Stimulated activated memory B cell treated with anti-CD40 and anti-IgM and Interleukin-4, amounts not matched to agents 10 μg/mL and 1 μg/mL and 100 μg/mL, for 72 hours (primary cell): Measurements from ENCODE around the gene TICRR.
"Not testable (repeated sequence)": the region's sequence is repeated elsewhere in the genome, so short reads cannot be mapped to it uniquely, and the experiment has no call there.

Experiments used
- ATAC-seq: fragments of 150-1000 bp; cut with Tn5 transposase; 2 replicates; pipeline ENCODE4 v1.10.0; 2021
- H3K27ac Mint-ChIP-seq: one replicate; pipeline ENCODE4 v1.8.0; 2022; ENCODE audit warnings: mild to moderate bottlenecking, mixed read lengths
- H3K27me3 Mint-ChIP-seq: one replicate; pipeline ENCODE4 v1.8.0; 2022; ENCODE audit warnings: mixed read lengths
- H3K36me3 Mint-ChIP-seq: one replicate; pipeline ENCODE4 v1.8.0; 2022; ENCODE audit warnings: mixed read lengths
- H3K4me1 Mint-ChIP-seq: one replicate; pipeline ENCODE4 v1.8.0; 2022; ENCODE audit warnings: mixed read lengths
- H3K4me3 Mint-ChIP-seq: one replicate; pipeline ENCODE4 v1.8.0; 2022; ENCODE audit warnings: mild to moderate bottlenecking, moderate library complexity, mixed read lengths
- H3K9me3 Mint-ChIP-seq: one replicate; pipeline ENCODE4 v1.8.0; 2022; ENCODE audit warnings: mixed read lengths

TICRR gene

GRCh38 chr15:89555768-89556167, 19.5 kb upstream of the TICRR start:
- Mint-ChIP-seq H3K36me3 (no peaks in the 10 kb centered on the region), H3K4me3 (no peak overlapping the region), H3K9me3 (no peaks in the 10 kb centered on the region), H3K27me3 (peaks cover 27% of the 10 kb centered on the region), H3K4me1 (no peaks in the 10 kb centered on the region), H3K27ac (no peak overlapping the region)
- ATAC-seq, result no peak

- no peak for ATAC-seq
- no peaks in the 10 kb centered on the region for H3K9me3 Mint-ChIP-seq
- H3K4me1 Mint-ChIP-seq, result no peaks in the 10 kb centered on the region
- no peak overlapping the region for H3K27ac Mint-ChIP-seq
- no peaks in the 10 kb centered on the region for H3K36me3 Mint-ChIP-seq
- peaks cover 26% of the 10 kb centered on the region for H3K27me3 Mint-ChIP-seq
- no peak overlapping the region for H3K4me3 Mint-ChIP-seq
Observed at GRCh38 chr15:89556413-89557262, 18.6 kb upstream of the TICRR start.

- no peak for ATAC-seq
- no peak overlapping the region for H3K27ac Mint-ChIP-seq
- H3K4me1 Mint-ChIP-seq, result no peaks in the 10 kb centered on the region
- no peaks in the 10 kb centered on the region for H3K9me3 Mint-ChIP-seq
- H3K4me3 Mint-ChIP-seq, result no peak overlapping the region
- H3K36me3 Mint-ChIP-seq, result no peaks in the 10 kb centered on the region
- peaks cover 17% of the 10 kb centered on the region for H3K27me3 Mint-ChIP-seq
Observed at GRCh38 chr15:89559769-89560264, 15.5 kb upstream of the TICRR start.

DNA sequence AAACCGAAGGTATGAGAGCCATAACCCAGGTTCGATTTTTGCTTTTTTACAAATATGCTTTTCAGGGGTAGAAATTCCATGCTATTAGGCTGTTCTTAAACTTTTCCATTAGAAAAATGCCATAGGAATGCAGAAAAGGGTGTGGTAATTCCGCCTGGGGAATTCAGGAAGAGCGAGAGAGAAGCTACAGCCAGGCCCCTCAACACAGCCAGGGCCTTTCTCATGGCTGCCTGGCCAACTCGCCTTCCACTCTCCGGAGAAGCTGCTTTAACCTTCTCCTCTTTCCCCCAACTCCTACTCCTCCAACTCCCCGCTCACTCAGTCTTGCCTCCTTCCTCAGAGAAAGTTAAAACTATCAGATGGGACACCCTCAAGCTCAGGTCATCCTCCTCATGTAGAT, 9.1 kb upstream of the TICRR start:
- H3K27me3 Mint-ChIP-seq, result peaks cover 33% of the 10 kb centered on the region
- no peak for ATAC-seq
- H3K4me3 Mint-ChIP-seq, result no peak overlapping the region
- H3K36me3 Mint-ChIP-seq, result no peaks in the 10 kb centered on the region
- no peaks in the 10 kb centered on the region for H3K4me1 Mint-ChIP-seq
- H3K9me3 Mint-ChIP-seq, result peaks cover 8% of the 10 kb centered on the region
- no peak overlapping the region for H3K27ac Mint-ChIP-seq

GRCh38 chr15:89566621-89567294, 8.5 kb upstream of the TICRR start:
- Mint-ChIP-seq H3K4me1 (no peaks in the 10 kb centered on the region), H3K9me3 (peaks cover 8% of the 10 kb centered on the region), H3K27ac (no peak overlapping the region), H3K36me3 (no peaks in the 10 kb centered on the region), H3K27me3 (peaks cover 38% of the 10 kb centered on the region), H3K4me3 (no peak overlapping the region)
- no peak for ATAC-seq

DNA sequence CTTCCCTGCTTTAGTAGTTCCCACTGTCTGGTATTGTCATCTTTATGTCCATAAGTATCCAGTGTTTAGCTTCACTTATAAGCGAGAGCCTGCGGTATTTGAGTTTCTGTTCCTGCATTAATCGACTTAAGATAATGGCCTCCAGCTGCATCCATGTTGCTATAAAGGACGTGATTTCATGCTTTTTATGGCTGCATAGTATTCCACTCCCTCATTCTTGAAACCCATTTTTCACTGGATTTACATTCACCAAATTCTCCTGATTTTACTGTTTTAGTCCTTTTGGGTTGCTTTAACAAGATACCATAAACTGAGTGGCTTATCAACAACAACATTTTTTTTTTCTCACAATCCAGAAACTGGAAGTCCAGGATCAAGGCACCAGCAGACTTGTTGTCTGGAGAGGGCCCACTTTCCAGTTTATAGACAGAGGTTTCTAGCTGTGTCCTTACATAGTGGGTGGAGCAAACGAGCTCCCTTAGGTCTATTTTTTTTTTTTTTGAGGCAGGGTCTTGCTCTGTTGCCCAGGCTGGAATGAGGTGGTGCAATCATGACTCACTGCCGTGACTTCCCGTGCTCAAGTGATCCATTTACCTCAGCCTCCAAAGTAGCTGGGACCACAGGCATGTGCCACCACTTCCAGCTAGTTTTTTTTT, 6.1 kb upstream of the TICRR start:
- Mint-ChIP-seq H3K9me3 (peaks cover 8% of the 10 kb centered on the region), H3K36me3 (no peaks in the 10 kb centered on the region), H3K4me1 (no peaks in the 10 kb centered on the region), H3K27ac (no peak overlapping the region), H3K4me3 (no peak overlapping the region), H3K27me3 (peaks cover 45% of the 10 kb centered on the region)
- no peak for ATAC-seq

DNA sequence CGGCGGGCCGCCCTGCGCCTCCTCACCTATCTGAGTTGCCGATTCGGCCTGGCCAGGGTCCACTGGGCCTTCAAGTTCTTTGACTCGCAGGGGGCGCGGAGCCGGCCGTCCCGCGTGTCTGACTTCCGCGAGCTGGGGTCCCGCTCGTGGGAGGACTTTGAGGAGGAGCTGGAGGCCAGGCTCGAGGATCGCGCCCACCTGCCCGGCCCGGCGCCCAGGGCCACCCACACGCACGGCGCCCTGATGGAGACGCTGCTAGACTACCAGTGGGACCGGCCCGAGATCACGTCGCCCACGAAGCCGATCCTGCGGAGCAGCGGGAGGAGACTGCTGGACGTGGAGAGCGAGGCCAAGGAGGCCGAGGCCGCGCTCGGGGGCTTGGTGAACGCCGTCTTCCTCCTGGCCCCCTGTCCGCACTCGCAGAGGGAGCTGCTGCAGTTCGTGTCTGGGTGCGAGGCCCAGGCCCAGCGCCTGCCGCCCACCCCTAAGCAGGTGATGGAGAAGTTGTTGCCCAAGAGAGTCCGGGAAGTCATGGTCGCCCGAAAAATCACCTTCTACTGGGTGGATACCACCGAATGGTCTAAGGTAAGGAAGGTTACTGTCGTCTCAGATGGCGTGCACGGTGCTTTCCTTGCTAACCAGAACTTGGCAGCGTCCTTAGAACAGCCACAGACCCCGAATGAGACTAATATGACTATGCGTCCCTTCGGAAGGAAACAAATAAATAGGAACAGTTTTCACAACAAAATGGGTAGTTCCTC, 567 bp downstream of the TICRR start:
- H3K9me3 Mint-ChIP-seq, result no peaks in the 10 kb centered on the region
- H3K27me3 Mint-ChIP-seq, result peaks cover 19% of the 10 kb centered on the region
- no peaks in the 10 kb centered on the region for H3K36me3 Mint-ChIP-seq
- peak overlapping the region; percentile 83 for H3K4me3 Mint-ChIP-seq
- no peak overlapping the region for H3K27ac Mint-ChIP-seq
- ATAC-seq, result no peak
- H3K4me1 Mint-ChIP-seq, result peaks cover 9% of the 10 kb centered on the region

DNA sequence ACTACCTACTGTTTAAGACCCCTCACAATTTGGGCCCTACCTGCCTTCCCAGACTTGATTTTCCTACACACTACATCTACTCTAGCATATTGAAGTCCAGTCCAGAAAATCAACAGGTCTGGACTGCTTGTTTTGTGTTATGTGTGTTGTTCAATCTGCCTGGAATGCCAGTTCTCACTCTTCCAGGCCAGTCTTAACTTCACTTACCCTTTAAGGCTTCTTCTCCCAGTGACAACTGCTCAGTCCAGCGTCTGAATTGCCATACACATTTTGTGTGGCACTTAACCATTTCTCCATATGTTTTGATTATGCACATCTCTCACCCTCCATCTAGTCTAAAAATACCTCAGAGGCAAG, 1.1 kb downstream of the TICRR start:
- no peak for ATAC-seq
- H3K9me3 Mint-ChIP-seq, result no peaks in the 10 kb centered on the region
- H3K4me1 Mint-ChIP-seq, result peaks cover 9% of the 10 kb centered on the region
- H3K36me3 Mint-ChIP-seq, result no peaks in the 10 kb centered on the region
- H3K27ac Mint-ChIP-seq, result no peak overlapping the region
- peaks cover 18% of the 10 kb centered on the region for H3K27me3 Mint-ChIP-seq
- peak overlapping the region; percentile 83 for H3K4me3 Mint-ChIP-seq

GRCh38 chr15:89577776-89578115, 2.5 kb downstream of the TICRR start:
- H3K36me3 Mint-ChIP-seq, result no peaks in the 10 kb centered on the region
- no peak overlapping the region for H3K27ac Mint-ChIP-seq
- H3K9me3 Mint-ChIP-seq, result no peaks in the 10 kb centered on the region
- H3K27me3 Mint-ChIP-seq, result peaks cover 5% of the 10 kb centered on the region
- peaks cover 9% of the 10 kb centered on the region for H3K4me1 Mint-ChIP-seq
- no peak for ATAC-seq
- no peak overlapping the region for H3K4me3 Mint-ChIP-seq

GRCh38 chr15:89578146-89578545, 2.9 kb downstream of the TICRR start:
- H3K4me1 Mint-ChIP-seq, result peaks cover 9% of the 10 kb centered on the region
- no peaks in the 10 kb centered on the region for H3K9me3 Mint-ChIP-seq
- no peak for ATAC-seq
- no peaks in the 10 kb centered on the region for H3K36me3 Mint-ChIP-seq
- H3K4me3 Mint-ChIP-seq, result no peak overlapping the region
- no peak overlapping the region for H3K27ac Mint-ChIP-seq
- peaks cover under 1% of the 10 kb centered on the region for H3K27me3 Mint-ChIP-seq

GRCh38 chr15:89580747-89581146, 5.5 kb downstream of the TICRR start:
- not testable (repeated sequence) for H3K4me3 Mint-ChIP-seq, H3K27me3 Mint-ChIP-seq, H3K9me3 Mint-ChIP-seq, H3K27ac Mint-ChIP-seq, H3K4me1 Mint-ChIP-seq, H3K36me3 Mint-ChIP-seq, ATAC-seq

GRCh38 chr15:89586651-89587050, 11.4 kb downstream of the TICRR start:
- Mint-ChIP-seq H3K36me3 (no peaks in the 10 kb centered on the region), H3K9me3 (no peaks in the 10 kb centered on the region), H3K27me3 (no peaks in the 10 kb centered on the region), H3K4me3 (no peak overlapping the region), H3K4me1 (no peaks in the 10 kb centered on the region), H3K27ac (no peak overlapping the region)
- ATAC-seq, result no peak

DNA sequence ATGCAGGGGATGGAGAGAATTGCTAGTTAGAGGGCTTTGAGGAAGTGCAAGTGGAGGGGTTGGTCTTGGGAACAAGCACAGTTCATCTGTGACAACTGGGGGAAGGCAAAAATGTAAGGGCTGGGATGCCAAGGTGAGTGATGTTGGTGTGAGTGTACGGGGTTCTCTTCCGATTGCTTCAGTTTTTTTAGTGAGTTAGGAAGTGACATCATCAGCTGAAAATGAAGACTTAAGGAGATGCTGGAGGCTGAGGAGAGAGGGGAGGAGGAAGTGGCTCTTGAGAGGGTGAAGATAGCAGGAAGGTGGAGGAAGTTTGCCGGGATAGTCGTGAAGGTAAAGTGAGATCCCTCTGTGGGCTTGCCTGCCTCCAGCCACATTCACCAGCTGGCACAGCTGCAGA, 12.7 kb downstream of the TICRR start:
- Mint-ChIP-seq H3K4me1 (no peaks in the 10 kb centered on the region), H3K4me3 (no peak overlapping the region), H3K36me3 (no peaks in the 10 kb centered on the region), H3K9me3 (no peaks in the 10 kb centered on the region), H3K27me3 (no peaks in the 10 kb centered on the region), H3K27ac (no peak overlapping the region)
- no peak for ATAC-seq

- no peak for ATAC-seq
- no peaks in the 10 kb centered on the region for H3K27me3 Mint-ChIP-seq
- no peaks in the 10 kb centered on the region for H3K9me3 Mint-ChIP-seq
- H3K27ac Mint-ChIP-seq, result no peak overlapping the region
- no peaks in the 10 kb centered on the region for H3K36me3 Mint-ChIP-seq
- H3K4me3 Mint-ChIP-seq, result no peak overlapping the region
- no peaks in the 10 kb centered on the region for H3K4me1 Mint-ChIP-seq
Observed at GRCh38 chr15:89591834-89592233, 16.6 kb downstream of the TICRR start.

DNA sequence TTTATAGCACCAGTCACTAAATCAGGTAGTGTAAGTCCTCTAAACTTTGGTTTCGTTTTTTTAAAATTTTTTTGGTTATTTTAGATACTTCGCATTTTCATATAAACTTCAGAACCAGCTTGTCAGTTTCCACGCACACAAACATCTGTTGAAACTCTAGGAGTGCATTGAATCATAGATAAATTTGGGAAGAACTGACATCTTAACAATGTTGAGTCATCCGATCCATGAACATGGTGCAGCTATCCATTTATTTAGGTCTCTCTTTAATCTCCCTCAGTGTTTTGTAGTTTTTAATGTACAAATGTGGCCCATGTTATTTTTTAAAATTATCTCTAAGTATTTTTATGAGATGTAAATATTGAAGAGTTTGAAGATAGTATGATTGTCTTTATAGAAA, 17.7 kb downstream of the TICRR start:
- Mint-ChIP-seq H3K4me1 (no peaks in the 10 kb centered on the region), H3K27me3 (no peaks in the 10 kb centered on the region), H3K9me3 (no peaks in the 10 kb centered on the region), H3K4me3 (no peak overlapping the region), H3K27ac (no peak overlapping the region), H3K36me3 (no peaks in the 10 kb centered on the region)
- ATAC-seq, result no peak
